Fibroblast of skin of back (primary cell): Measurements from ENCODE around the gene AXIN2. TPM values are rescaled to one million over a fixed set of nuclear protein-coding genes. Genes with fewer than 3 reads are reported as not detected.

Source experiments
- DNase-seq: peaks from one replicate; pipeline ENCODE4 v3.0.0-alpha.2; 2013
- polyA plus RNA-seq, 2 experiments: library from polyadenylated mRNA; unstranded; fragments of 120-200 nt; gene quantifications; one replicate each; pipeline ENCODE4 v1.2.1, GENCODE V29; 2013; ENCODE audit not compliant: insufficient read length in 2 of 2

Gene AXIN2
- 3.5 TPM for polyA plus RNA-seq (2013, experiment 1 of 2; ENCODE audit: insufficient read length)
- 3.7 TPM for polyA plus RNA-seq (2013, experiment 2 of 2; ENCODE audit: insufficient read length)

- peak; percentile 91 for DNase-seq
Measured at GRCh38 chr17:65561452-65562205, at the start of gene AXIN2. TSS of gene AXIN2 (minus strand) at chr17:65561648. CDS start at chr17:65558620, 3,028 bp downstream.

- no peak for DNase-seq
Measured at GRCh38 chr17:65609749-65610148, 48.3 kb upstream of the AXIN2 start.

GRCh38 chr17:65609286-65609685 is 47.8 kb upstream of the AXIN2 start:
- DNase-seq = no peak

- DNase-seq = no peak
Measured at GRCh38 chr17:65604070-65604469, 42.6 kb upstream of the AXIN2 start.

GRCh38 chr17:65601881-65602280 is 40.4 kb upstream of the AXIN2 start:
- no peak for DNase-seq

GRCh38 chr17:65601145-65601544 is 39.7 kb upstream of the AXIN2 start:
- DNase-seq = no peak

- no peak for DNase-seq
Measured at GRCh38 chr17:65600518-65600917, 39.1 kb upstream of the AXIN2 start.

GRCh38 chr17:65599650-65600049 is 38.2 kb upstream of the AXIN2 start:
- no peak for DNase-seq

GRCh38 chr17:65598746-65599145 is 37.3 kb upstream of the AXIN2 start:
- no peak for DNase-seq

- peak; percentile 19 for DNase-seq
Measured at GRCh38 chr17:65595071-65595656, 33.7 kb upstream of the AXIN2 start.

- peak; percentile 55 for DNase-seq
Measured at GRCh38 chr17:65593855-65594845, 32.7 kb upstream of the AXIN2 start.

- DNase-seq = no peak
Measured at GRCh38 chr17:65593092-65593854, 31.8 kb upstream of the AXIN2 start.

- DNase-seq = no peak
Measured at GRCh38 chr17:65592125-65592965, 30.9 kb upstream of the AXIN2 start.

GRCh38 chr17:65589321-65589720 is 27.9 kb upstream of the AXIN2 start:
- DNase-seq = no peak

GRCh38 chr17:65588181-65588808 is 26.8 kb upstream of the AXIN2 start:
- DNase-seq = no peak

- DNase-seq = no peak
Measured at GRCh38 chr17:65587534-65588180, 26.2 kb upstream of the AXIN2 start.

- no peak for DNase-seq
Measured at GRCh38 chr17:65586899-65587298, 25.5 kb upstream of the AXIN2 start.

GRCh38 chr17:65584604-65585521 is 23.4 kb upstream of the AXIN2 start:
- DNase-seq = peak; percentile 18
